CD8-positive, alpha-beta memory T cell (primary cell): Measurements from ENCODE around the gene DUSP18. TPM values are rescaled to one million over a fixed set of nuclear protein-coding genes. Genes with fewer than 3 reads are reported as not detected.
A peak's percentile ranks its signal among the peaks of the same experiment; 100 is the strongest.
"Not testable (repeated sequence)": the region's sequence is repeated elsewhere in the genome, so short reads cannot be mapped to it uniquely, and the experiment has no call there.

Experiments
- CTCF ChIA-PET: fragments of 350-600 bp; sonication (Branson Sonifier 250); formaldehyde crosslinking; loops from one replicate; lab custom pipeline; 2021; ENCODE audit warnings: antibody characterized with exemption; lab: Charles Lee
- POLR2A ChIA-PET: fragments of 350-600 bp; sonication (Branson Sonifier 250); formaldehyde crosslinking; loops from one replicate; lab custom pipeline; 2021; ENCODE audit warnings: antibody characterized with exemption; lab: Charles Lee
- DNase-seq, 5 donors: peaks; one replicate each; pipeline versions ENCODE4 v3.0.0 to v3.0.0-alpha.2; 2020 to 2022; ENCODE audit warnings: mixed read lengths in 1 of 5
- H3K27ac ChIP-seq: one replicate; pipeline ENCODE4 v1.7.0; 2013; ENCODE audit warnings: low read depth, mild to moderate bottlenecking, low read length, moderate library complexity
- H3K27me3 ChIP-seq: 2 replicates; pipeline ENCODE4 v1.7.0; 2013; ENCODE audit warnings: low read length, mild to moderate bottlenecking; ENCODE audit not compliant: insufficient read depth, poor library complexity, severe bottlenecking
- H3K36me3 ChIP-seq: 2 replicates; pipeline ENCODE4 v1.7.0; 2013; ENCODE audit warnings: mild to moderate bottlenecking, low read length, moderate library complexity; ENCODE audit not compliant: insufficient read depth
- H3K4me1 ChIP-seq: 2 replicates; pipeline ENCODE4 v1.7.0; 2013; ENCODE audit warnings: mild to moderate bottlenecking, low read length, moderate library complexity; ENCODE audit not compliant: insufficient read depth
- H3K4me3 ChIP-seq: 2 replicates; pipeline ENCODE4 v1.7.0; 2013; ENCODE audit warnings: mild to moderate bottlenecking, low read length
- H3K9me3 ChIP-seq: 2 replicates; pipeline ENCODE4 v1.7.0; 2013; ENCODE audit warnings: mild to moderate bottlenecking, low read length
- H3K27ac Mint-ChIP-seq, 8 donors: one replicate each; pipeline ENCODE4 v1.8.0; 2020 to 2021; ENCODE audit warnings: mixed read lengths in 8 of 8, mild to moderate bottlenecking in 6 of 8, inconsistent platforms in 3 of 8, moderate library complexity in 3 of 8
- H3K27me3 Mint-ChIP-seq, 2 donors: one replicate each; pipeline ENCODE4 v1.8.0; 2020 to 2021; ENCODE audit warnings: mixed read lengths in 2 of 2, mild to moderate bottlenecking in 1 of 2, moderate library complexity in 1 of 2
- H3K36me3 Mint-ChIP-seq, 3 donors: one replicate each; pipeline ENCODE4 v1.8.0; 2020 to 2021; ENCODE audit warnings: mixed read lengths in 3 of 3, inconsistent platforms in 1 of 3, mild to moderate bottlenecking in 1 of 3
- H3K4me1 Mint-ChIP-seq, 3 donors: one replicate each; pipeline ENCODE4 v1.8.0; 2020 to 2021; ENCODE audit warnings: mixed read lengths in 3 of 3, inconsistent platforms in 1 of 3, mild to moderate bottlenecking in 1 of 3
- H3K4me3 Mint-ChIP-seq, 7 donors: one replicate each; pipeline ENCODE4 v1.8.0; 2020 to 2021; ENCODE audit warnings: mixed read lengths in 7 of 7, mild to moderate bottlenecking in 6 of 7, moderate library complexity in 4 of 7, inconsistent platforms in 2 of 7
- H3K9me3 Mint-ChIP-seq, 5 donors: one replicate each; pipeline ENCODE4 v1.8.0; 2020 to 2022; ENCODE audit warnings: mixed read lengths in 5 of 5, mild to moderate bottlenecking in 3 of 5, moderate library complexity in 2 of 5, inconsistent platforms in 1 of 5
- polyA plus RNA-seq: library from polyadenylated mRNA; unstranded; fragments of 300-500 nt; fragmentation: Illumina TruSeq; gene quantifications from one replicate; pipeline ENCODE4 v1.2.3, GENCODE V29; 2021
- total RNA-seq, 2 experiments: library from RNA; stranded (reverse); gene quantifications; one replicate each; pipeline ENCODE4 v1.2.3, GENCODE V29; 2021

Gene DUSP18
- 10 to 100 TPM; 11.4 to 12.5 TPM for total RNA-seq
- 12.3 TPM for polyA plus RNA-seq

DNA sequence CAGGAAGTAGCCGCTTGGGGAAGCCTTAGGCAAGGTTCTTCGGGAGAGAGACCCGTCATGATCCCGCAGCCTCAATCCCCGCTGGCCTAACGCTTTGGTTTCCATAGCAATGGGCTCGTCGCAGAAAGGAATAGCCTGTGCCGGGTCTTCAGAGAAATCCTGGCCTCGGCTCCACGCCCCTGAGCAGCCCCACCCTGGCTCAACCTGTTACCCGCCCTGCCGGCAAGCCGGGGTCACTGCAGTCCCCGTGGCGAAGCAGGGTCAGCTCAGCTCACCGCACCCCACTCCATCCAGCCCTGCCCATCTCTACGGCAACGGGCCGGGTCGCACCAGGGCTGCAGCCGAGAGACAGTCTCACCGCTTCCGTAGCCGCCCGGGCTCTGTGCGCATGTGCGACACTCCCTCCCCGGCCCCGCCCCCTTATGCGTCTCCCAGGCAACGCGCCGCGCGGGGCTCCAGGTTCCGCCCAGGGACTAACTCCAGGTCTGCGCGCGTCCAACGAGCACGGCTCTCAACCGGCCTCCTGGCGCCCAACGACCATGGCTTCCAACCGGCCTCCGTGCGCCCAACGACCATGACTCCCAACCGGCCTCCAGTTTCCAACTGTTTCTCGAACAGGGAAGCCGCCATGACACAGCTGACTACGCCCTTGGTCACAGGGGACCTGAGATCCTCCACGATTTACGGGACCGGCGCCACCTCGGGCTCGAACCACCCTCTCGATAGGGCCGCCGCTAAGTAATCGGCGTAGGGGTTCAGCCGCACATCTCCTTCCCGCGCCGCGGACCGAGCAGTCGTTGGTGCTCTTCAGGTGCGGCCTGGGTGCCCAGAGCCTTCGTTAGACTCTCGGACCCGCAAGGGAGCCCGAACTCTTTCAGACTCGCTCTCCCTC, at the start of gene DUSP18:
Gene DUSP18, minus strand, starts transcription at position 382 of the 892 bp plus-strand sequence. CDS start 3,872 bp downstream, outside the sequence.
- Mint-ChIP-seq H3K9me3 (no peaks in the 10 kb centered on the region), H3K4me1 (peaks cover 23 to 42% (median 38%) of the 10 kb centered on the region in 3 donors), H3K27ac (peak within 1 kb of the TSS; percentile 88 to 97 (median 94)), H3K27me3 (no peaks in the 10 kb centered on the region), H3K4me3 (peak within 1 kb of the TSS; percentile 89 to 98 (median 95)), H3K36me3 (peaks cover 0 to 32% (median 13%) of the 10 kb centered on the region in 3 donors)
- peak; percentile 90 to 96 (median 93) for DNase-seq
- no peaks in the 10 kb centered on the region for H3K27me3 ChIP-seq
- CTCF ChIA-PET = interaction anchor here (1.0 to 2.0 kb wide), 2 partner anchors 32 to 416 kb away, joined by 3 to 14 read pairs; partner anchors contain the start of gene SLC35E4
- POLR2A ChIA-PET = interaction anchor here (0.7 to 1.6 kb wide), 3 partner anchors 32 to 301 kb away, joined by 4 read pairs; partner anchors contain the start of genes MORC2, SLC35E4 and TUG1
- H3K4me3 ChIP-seq = peak within 1 kb of the TSS; percentile 96
- no peaks in the 10 kb centered on the region for H3K9me3 ChIP-seq
- H3K4me1 ChIP-seq = peaks cover 20% of the 10 kb centered on the region
- peak within 1 kb of the TSS; percentile 84 for H3K27ac ChIP-seq
- no peaks in the 10 kb centered on the region for H3K36me3 ChIP-seq

DNA sequence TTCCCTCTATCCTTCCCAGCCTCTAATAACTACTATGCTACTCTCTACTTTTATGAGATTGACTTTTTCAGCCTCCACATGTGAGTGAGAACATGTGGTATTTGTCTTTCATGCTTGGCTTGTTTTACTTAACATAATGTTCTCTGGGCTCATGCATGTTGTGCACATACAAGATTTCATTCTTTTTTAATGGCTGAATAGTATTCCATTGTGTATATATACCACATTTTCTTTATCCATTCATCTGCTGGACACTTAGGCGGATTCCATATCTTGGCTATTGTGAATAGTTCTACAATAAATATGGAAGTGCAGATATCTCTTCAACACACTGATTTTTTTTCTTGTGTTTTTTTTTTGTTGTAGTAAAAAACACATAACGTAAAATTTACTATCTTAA, 46.4 kb upstream of the DUSP18 start:
- H3K36me3 Mint-ChIP-seq = peaks cover 0 to 8% (median 0%) of the 10 kb centered on the region in 3 donors
- peaks cover 0 to 6% (median 4%) of the 10 kb centered on the region in 5 donors for H3K9me3 Mint-ChIP-seq
- peaks cover 9 to 11% (median 10%) of the 10 kb centered on the region in 3 donors for H3K4me1 Mint-ChIP-seq
- ChIA-PET CTCF (no interaction called here), POLR2A (no interaction called here)
- no peak overlapping the region for H3K27ac ChIP-seq
- no peaks in the 10 kb centered on the region for H3K27me3 Mint-ChIP-seq
- H3K4me1 ChIP-seq = no peaks in the 10 kb centered on the region
- no peaks in the 10 kb centered on the region for H3K27me3 ChIP-seq
- DNase-seq = no peak
- H3K9me3 ChIP-seq = no peaks in the 10 kb centered on the region
- H3K4me3 Mint-ChIP-seq = no peak overlapping the region
- H3K4me3 ChIP-seq = no peak overlapping the region
- H3K27ac Mint-ChIP-seq = peak overlapping the region in 1 of 8 donors; percentile 11
- no peaks in the 10 kb centered on the region for H3K36me3 ChIP-seq

DNA sequence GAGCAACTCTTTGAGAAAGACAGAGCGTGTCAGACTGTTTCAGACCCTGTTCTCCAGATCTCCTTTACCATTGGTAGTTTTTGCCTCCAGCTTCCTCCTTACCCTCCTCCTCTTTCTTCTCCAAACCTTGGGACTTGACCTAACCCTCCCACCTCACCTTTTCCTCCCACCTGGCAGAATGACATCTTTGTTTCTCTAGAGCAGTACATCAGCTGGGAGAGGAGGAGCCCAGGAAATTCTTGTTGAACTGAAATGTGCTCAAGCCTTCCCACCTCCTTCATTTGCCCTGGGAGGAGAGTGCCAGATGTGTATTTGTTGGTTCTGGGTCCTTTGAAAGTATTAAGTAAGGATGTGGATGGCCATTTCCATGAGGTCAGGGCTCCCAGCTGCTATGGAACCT, 44.4 kb upstream of the DUSP18 start:
- no peaks in the 10 kb centered on the region for H3K27me3 ChIP-seq
- no peaks in the 10 kb centered on the region for H3K4me1 ChIP-seq
- H3K27ac ChIP-seq = no peak overlapping the region
- Mint-ChIP-seq H3K4me1 (peaks cover 9 to 11% (median 10%) of the 10 kb centered on the region in 3 donors), H3K27ac (peak overlapping the region in 5 of 8 donors; percentile 0 to 95 (median 49)), H3K4me3 (peak overlapping the region in 1 of 7 donors; percentile 41), H3K36me3 (peaks cover 0 to 8% (median 0%) of the 10 kb centered on the region in 3 donors), H3K9me3 (peaks cover 0 to 6% (median 4%) of the 10 kb centered on the region in 5 donors), H3K27me3 (no peaks in the 10 kb centered on the region)
- no peak overlapping the region for H3K4me3 ChIP-seq
- no peak for DNase-seq
- POLR2A ChIA-PET = no interaction called here
- no peaks in the 10 kb centered on the region for H3K36me3 ChIP-seq
- no peaks in the 10 kb centered on the region for H3K9me3 ChIP-seq
- CTCF ChIA-PET = no interaction called here

- POLR2A ChIA-PET, H3K27ac ChIP-seq, H3K27me3 ChIP-seq, H3K4me1 ChIP-seq, H3K27me3 Mint-ChIP-seq, H3K36me3 ChIP-seq, H3K4me3 ChIP-seq, H3K9me3 ChIP-seq, CTCF ChIA-PET, H3K9me3 Mint-ChIP-seq, H3K36me3 Mint-ChIP-seq: not testable (repeated sequence)
- H3K4me3 Mint-ChIP-seq = peak overlapping the region in 2 of 7 donors; percentile 32 to 48
- H3K4me1 Mint-ChIP-seq = peaks cover 24 to 27% (median 24%) of the 10 kb centered on the region in 3 donors
- peak overlapping the region; percentile 60 to 90 (median 80) for H3K27ac Mint-ChIP-seq
- peak in 1 of 5 donors; percentile 37 for DNase-seq
Observed at GRCh38 chr22:30709980-30710379, 42.3 kb upstream of the DUSP18 start.

DNA sequence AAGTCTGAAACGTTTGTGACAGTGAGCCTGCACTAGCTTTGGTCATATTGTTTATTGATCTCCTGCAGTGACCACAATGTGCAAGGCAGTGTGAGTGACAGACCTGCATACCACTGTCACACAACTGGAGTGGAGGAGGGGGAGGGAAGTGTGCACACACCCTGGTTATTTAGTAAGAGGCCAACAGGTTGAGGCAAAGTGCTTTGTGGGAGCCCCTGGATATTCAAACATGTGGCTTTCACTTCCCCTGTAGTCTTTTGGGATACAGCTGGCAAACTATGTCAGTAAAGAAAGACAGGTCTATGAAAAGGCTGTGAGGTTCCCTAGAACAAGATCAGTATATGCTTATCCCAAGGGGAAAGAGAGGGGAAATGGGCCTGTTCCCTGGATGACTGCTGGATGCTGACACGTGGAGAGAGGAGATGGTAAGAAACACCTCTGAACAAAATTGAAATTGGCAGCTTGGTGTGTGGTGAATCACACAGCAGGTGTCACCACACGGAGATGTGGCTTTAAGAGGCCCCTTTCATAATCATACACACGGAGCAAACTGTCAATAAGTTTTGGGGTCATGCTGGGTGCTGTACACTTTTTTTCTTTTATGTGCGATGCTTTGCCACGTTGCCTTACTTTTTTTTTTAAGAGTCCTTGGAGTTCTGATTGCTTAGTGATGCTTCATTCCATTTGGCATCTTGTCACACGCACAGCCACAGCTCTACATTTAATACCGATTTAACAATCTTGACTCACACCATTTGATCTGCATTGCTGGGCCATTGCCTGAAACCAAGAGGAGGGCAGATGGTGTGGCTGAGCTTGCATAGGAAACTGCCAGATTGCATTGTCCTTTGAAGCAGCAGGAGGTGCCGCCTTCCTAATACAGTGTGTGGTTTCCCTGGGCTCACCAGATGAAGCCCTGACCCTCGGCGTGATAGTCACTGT, 38.3 kb upstream of the DUSP18 start:
- Histone ChIP-seq H3K36me3 (no peaks in the 10 kb centered on the region), H3K27me3 (no peaks in the 10 kb centered on the region), H3K4me3 (no peak overlapping the region), H3K4me1 (no peaks in the 10 kb centered on the region), H3K9me3 (no peaks in the 10 kb centered on the region), H3K27ac (no peak overlapping the region)
- peaks cover 24 to 26% (median 24%) of the 10 kb centered on the region in 3 donors for H3K4me1 Mint-ChIP-seq
- peaks cover 0 to 4% (median 0%) of the 10 kb centered on the region in 3 donors for H3K36me3 Mint-ChIP-seq
- H3K27ac Mint-ChIP-seq = peak overlapping the region; percentile 21 to 90 (median 58)
- peak overlapping the region in 2 of 7 donors; percentile 2 to 22 for H3K4me3 Mint-ChIP-seq
- POLR2A ChIA-PET = no interaction called here
- H3K9me3 Mint-ChIP-seq = peaks cover 0 to 6% (median 4%) of the 10 kb centered on the region in 5 donors
- CTCF ChIA-PET = no interaction called here
- DNase-seq = peak in 2 of 5 donors; percentile 13 to 22
- no peaks in the 10 kb centered on the region for H3K27me3 Mint-ChIP-seq

DNA sequence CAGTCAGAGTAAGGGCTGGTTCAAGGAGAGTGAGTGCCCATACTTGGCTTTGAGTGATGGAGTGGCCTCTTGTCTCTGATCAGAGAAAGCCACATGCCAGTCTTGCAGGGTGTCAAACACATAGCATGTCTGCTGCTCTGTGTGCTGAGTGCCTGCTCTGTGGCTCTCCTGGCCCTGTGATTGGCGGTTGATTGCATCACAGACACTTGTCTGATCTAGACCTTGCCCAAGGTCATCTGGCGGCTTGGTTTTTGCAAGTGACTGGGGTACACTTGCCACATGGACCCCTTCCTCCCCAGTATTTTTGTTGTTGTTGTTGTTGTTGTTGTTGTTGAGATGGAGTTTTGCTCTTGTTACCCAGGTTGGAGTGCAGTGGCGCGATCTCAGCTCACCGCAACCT, 37.3 kb upstream of the DUSP18 start:
- Histone ChIP-seq H3K9me3 (no peaks in the 10 kb centered on the region), H3K4me3 (no peak overlapping the region), H3K27ac (no peak overlapping the region), H3K36me3 (no peaks in the 10 kb centered on the region), H3K27me3 (no peaks in the 10 kb centered on the region), H3K4me1 (no peaks in the 10 kb centered on the region)
- ChIA-PET POLR2A (no interaction called here), CTCF (no interaction called here)
- H3K27ac Mint-ChIP-seq = peak overlapping the region in 2 of 8 donors; percentile 11 to 17
- H3K36me3 Mint-ChIP-seq = peaks cover 0 to under 1% (median 0%) of the 10 kb centered on the region in 3 donors
- H3K4me3 Mint-ChIP-seq = no peak overlapping the region
- H3K9me3 Mint-ChIP-seq = peaks cover 0 to 3% (median 1%) of the 10 kb centered on the region in 5 donors
- DNase-seq = no peak
- peaks cover 19 to 21% (median 19%) of the 10 kb centered on the region in 3 donors for H3K4me1 Mint-ChIP-seq
- no peaks in the 10 kb centered on the region for H3K27me3 Mint-ChIP-seq

DNA sequence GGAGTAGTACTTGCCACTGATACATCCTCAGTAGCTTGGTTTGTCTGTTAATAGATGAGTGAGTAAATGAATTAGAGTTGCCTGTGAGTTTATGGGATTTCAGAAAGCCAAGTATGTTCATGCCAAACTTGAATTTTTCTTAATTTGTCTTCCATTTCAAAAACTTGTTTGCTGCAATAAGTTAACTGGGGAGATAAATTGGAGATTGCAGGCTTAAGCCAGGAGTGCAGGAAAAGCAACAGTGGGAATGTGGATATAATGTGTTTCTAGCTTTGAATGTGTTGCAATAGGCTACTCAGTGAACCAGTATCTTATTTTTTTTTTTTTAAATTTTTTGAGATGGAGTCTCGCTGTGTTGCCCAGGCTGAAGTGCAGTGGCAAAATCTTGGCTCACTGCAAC, 35.2 kb upstream of the DUSP18 start:
- H3K9me3 Mint-ChIP-seq = no peaks in the 10 kb centered on the region
- CTCF ChIA-PET = interaction anchor here (1.8 kb wide), 1 partner anchor 104 kb away, joined by 4 read pairs; no protein-coding TSS in a partner anchor
- peaks cover 14 to 16% (median 15%) of the 10 kb centered on the region in 3 donors for H3K4me1 Mint-ChIP-seq
- POLR2A ChIA-PET = no interaction called here
- H3K4me3 ChIP-seq = no peak overlapping the region
- no peak overlapping the region for H3K27ac ChIP-seq
- H3K36me3 ChIP-seq = no peaks in the 10 kb centered on the region
- no peak overlapping the region for H3K4me3 Mint-ChIP-seq
- H3K27ac Mint-ChIP-seq = no peak overlapping the region
- no peaks in the 10 kb centered on the region for H3K4me1 ChIP-seq
- no peaks in the 10 kb centered on the region for H3K9me3 ChIP-seq
- H3K27me3 Mint-ChIP-seq = peaks cover 0 to 3% of the 10 kb centered on the region in 2 donors
- no peak for DNase-seq
- H3K36me3 Mint-ChIP-seq = no peaks in the 10 kb centered on the region
- no peaks in the 10 kb centered on the region for H3K27me3 ChIP-seq
